HepG2 (cell line): ENCODE results near the gene SLC6A8. TPM values are rescaled to one million over a fixed set of nuclear protein-coding genes. Genes with fewer than 3 reads are reported as not detected.
A peak's percentile ranks its signal among the peaks of the same experiment; 100 is the strongest.

ENCODE experiments used
- FOXC1 ChIP-seq: sonication (generic); formaldehyde crosslinking; IDR thresholded peaks from 2 replicates; pipeline ENCODE4 v1.8.0; 2022; ENCODE audit warnings: mild to moderate bottlenecking, missing genetic modification reagents, borderline replicate concordance
- KDM2A ChIP-seq: sonication (generic); formaldehyde crosslinking; IDR thresholded peaks from 2 replicates; pipeline ENCODE4 v1.4.0; 2020; ENCODE audit warnings: low read depth, missing genetic modification reagents, borderline replicate concordance
- NFE2 ChIP-seq: sonication (generic); formaldehyde crosslinking; IDR thresholded peaks from 2 replicates; pipeline ENCODE4 v1.4.0; 2020; ENCODE audit warnings: missing genetic modification reagents
- PAX8 ChIP-seq: sonication (generic); formaldehyde crosslinking; IDR thresholded peaks from 2 replicates; pipeline ENCODE4 v1.8.0; 2022; ENCODE audit warnings: mild to moderate bottlenecking, missing genetic modification reagents, borderline replicate concordance
- PBX3 ChIP-seq: sonication (generic); formaldehyde crosslinking; IDR thresholded peaks from 2 replicates; pipeline ENCODE4 v1.8.1; 2023; ENCODE audit warnings: missing genetic modification reagents, inconsistent platforms, borderline replicate concordance
- PRPF4 ChIP-seq: fragments of 200-400 bp; formaldehyde crosslinking; IDR thresholded peaks from 2 replicates; pipeline ENCODE4 v1.6.1; 2016; ENCODE audit warnings: low read length, low read depth; ENCODE audit not compliant: poor library complexity, severe bottlenecking
- RCOR2 ChIP-seq: IDR thresholded peaks from 2 replicates; pipeline ENCODE4 v1.6.1; 2016; ENCODE audit warnings: missing biosample characterization, missing genetic modification reagents
- SALL1 ChIP-seq: sonication (generic); formaldehyde crosslinking; IDR thresholded peaks from 2 replicates; pipeline ENCODE4 v1.8.0; 2022; ENCODE audit warnings: mild to moderate bottlenecking, missing genetic modification reagents
- SAP130 ChIP-seq: IDR thresholded peaks from 2 replicates; pipeline ENCODE4 v1.6.1; 2016; ENCODE audit warnings: low read depth
- SMARCE1 ChIP-seq: fragments of 450-650 bp; IDR thresholded peaks from 2 replicates; pipeline ENCODE4 v1.6.1; 2017; ENCODE audit warnings: borderline replicate concordance
- TEAD3 ChIP-seq: optimal IDR thresholded peaks from 2 replicates; pipeline ENCODE3; 2016; ENCODE audit warnings: borderline replicate concordance
- TRIM24 ChIP-seq: sonication (generic); formaldehyde crosslinking; IDR thresholded peaks from 2 replicates; pipeline ENCODE4 v1.8.0; 2022; ENCODE audit warnings: mild to moderate bottlenecking, missing genetic modification reagents
- ZNF10 ChIP-seq: sonication (generic); formaldehyde crosslinking; IDR thresholded peaks from 2 replicates; pipeline ENCODE4 v1.4.0; 2020; ENCODE audit warnings: mild to moderate bottlenecking, low read depth, missing genetic modification reagents, borderline replicate concordance
- ZNF362 ChIP-seq: sonication (generic); formaldehyde crosslinking; IDR thresholded peaks from 2 replicates; pipeline ENCODE4 v1.4.0; 2020; ENCODE audit warnings: missing genetic modification reagents, mild to moderate bottlenecking, borderline replicate concordance
- ZNF766 ChIP-seq: sonication (generic); formaldehyde crosslinking; IDR thresholded peaks from 2 replicates; pipeline ENCODE4 v1.5.0; 2020; ENCODE audit warnings: missing genetic modification reagents, borderline replicate concordance
- polyA plus RNA-seq, 8 experiments: library from polyadenylated mRNA; depleted of rRNA in 3 of 8; stranded (reverse) in 7 of 8; unstranded in 1 of 8; fragments of >200 nt; fragmentation: Illumina TruSeq in 4 of 8; extraction: Trizol in 4 of 8; gene quantifications; 2 replicates each; pipeline versions ENCODE4 v1.2.1 to v1.2.3, GENCODE V29; 2011 to 2016; ENCODE audit warnings: low read depth in 4 of 8, missing spikeins in 1 of 8, mixed read lengths in 1 of 8; ENCODE audit not compliant: insufficient read depth in 1 of 8
- total RNA-seq, 5 experiments: library from RNA; depleted of rRNA; stranded (reverse); fragments of >200 nt; fragmentation: Illumina TruSeq; extraction: Trizol; gene quantifications; 2 replicates each; pipeline ENCODE4 v1.2.3, GENCODE V29; 2016; ENCODE audit warnings: low read depth in 1 of 5
- TF ChIP-seq, protein P1 (sequence below): sonication (generic); formaldehyde crosslinking; IDR thresholded peaks from 2 replicates; pipeline ENCODE4 v1.4.0; 2020; ENCODE audit warnings: mild to moderate bottlenecking, missing genetic modification reagents
- TF ChIP-seq, protein P2 (sequence below): sonication (generic); formaldehyde crosslinking; IDR thresholded peaks from 2 replicates; pipeline ENCODE4 v1.4.0; 2020; ENCODE audit warnings: missing genetic modification reagents, borderline replicate concordance

Gene SLC6A8
- total and polyA plus RNA-seq, 2 of the 13 experiments (the other 11 are each of a cell fraction or from before 2014, with no cell fraction given), result 13.9 to 176 TPM

DNA sequence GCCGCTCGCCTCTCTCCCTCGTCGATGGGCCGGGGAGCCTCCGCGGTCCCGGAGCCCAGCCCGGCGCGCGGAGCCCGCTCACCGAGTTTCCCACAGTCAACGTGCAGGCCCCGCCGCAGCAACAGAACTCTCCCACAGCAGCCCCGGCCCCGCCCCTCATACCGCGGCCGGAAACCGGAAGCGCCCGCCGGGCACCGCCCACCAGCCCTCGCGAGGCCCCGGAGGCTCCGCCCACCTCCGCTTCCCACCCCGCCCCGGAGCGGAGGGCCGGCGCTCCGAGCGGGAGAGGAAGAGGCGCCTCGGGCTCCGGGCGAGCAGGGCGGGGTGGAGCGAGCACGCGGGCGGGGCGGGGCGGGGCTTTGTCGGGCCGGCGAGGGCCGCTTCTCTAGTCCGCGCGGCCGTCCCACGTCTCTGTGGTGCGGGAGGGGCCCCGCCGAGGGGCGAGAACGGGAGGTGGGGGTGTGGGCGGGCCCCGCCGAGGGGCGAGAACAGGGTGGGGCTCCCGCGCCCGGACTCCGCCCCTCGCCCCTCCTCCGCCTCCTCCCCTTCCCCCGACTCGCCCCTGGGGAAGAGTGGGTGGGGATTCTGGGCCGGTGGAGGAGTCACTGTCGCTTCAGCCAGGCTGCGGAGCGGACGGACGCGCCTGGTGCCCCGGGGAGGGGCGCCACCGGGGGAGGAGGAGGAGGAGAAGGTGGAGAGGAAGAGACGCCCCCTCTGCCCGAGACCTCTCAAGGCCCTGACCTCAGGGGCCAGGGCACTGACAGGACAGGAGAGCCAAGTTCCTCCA is 36.7 kb downstream of the SLC6A8 start, which contains the start of the genes ABCD1 and BCAP31 (continued):
- TF ChIP-seq PAX8 (CRISPR knock-in tag) (no peak), SMARCE1 (no peak), PBX3 (CRISPR knock-in tag) (no peak), TEAD3 (no peak), ZNF362 (CRISPR knock-in tag) (no peak), TRIM24 (CRISPR knock-in tag) (no peak), SALL1 (CRISPR knock-in tag) (peak; percentile 1; the same call in 1 of the 2 replicates), RCOR2 (CRISPR knock-in tag) (no peak), ZNF10 (CRISPR knock-in tag) (no peak), PRPF4 (no peak), KDM2A (CRISPR knock-in tag) (no peak; the same call in 1 of the 2 replicates), NFE2 (CRISPR knock-in tag) (no peak), SAP130 (CRISPR knock-in tag) (peak; percentile 81), FOXC1 (CRISPR knock-in tag) (no peak), ZNF766 (CRISPR knock-in tag) (no peak)
- TF ChIP-seq, protein P1, sequence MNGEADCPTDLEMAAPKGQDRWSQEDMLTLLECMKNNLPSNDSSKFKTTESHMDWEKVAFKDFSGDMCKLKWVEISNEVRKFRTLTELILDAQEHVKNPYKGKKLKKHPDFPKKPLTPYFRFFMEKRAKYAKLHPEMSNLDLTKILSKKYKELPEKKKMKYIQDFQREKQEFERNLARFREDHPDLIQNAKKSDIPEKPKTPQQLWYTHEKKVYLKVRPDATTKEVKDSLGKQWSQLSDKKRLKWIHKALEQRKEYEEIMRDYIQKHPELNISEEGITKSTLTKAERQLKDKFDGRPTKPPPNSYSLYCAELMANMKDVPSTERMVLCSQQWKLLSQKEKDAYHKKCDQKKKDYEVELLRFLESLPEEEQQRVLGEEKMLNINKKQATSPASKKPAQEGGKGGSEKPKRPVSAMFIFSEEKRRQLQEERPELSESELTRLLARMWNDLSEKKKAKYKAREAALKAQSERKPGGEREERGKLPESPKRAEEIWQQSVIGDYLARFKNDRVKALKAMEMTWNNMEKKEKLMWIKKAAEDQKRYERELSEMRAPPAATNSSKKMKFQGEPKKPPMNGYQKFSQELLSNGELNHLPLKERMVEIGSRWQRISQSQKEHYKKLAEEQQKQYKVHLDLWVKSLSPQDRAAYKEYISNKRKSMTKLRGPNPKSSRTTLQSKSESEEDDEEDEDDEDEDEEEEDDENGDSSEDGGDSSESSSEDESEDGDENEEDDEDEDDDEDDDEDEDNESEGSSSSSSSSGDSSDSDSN, result no peak
- TF ChIP-seq, protein P2, sequence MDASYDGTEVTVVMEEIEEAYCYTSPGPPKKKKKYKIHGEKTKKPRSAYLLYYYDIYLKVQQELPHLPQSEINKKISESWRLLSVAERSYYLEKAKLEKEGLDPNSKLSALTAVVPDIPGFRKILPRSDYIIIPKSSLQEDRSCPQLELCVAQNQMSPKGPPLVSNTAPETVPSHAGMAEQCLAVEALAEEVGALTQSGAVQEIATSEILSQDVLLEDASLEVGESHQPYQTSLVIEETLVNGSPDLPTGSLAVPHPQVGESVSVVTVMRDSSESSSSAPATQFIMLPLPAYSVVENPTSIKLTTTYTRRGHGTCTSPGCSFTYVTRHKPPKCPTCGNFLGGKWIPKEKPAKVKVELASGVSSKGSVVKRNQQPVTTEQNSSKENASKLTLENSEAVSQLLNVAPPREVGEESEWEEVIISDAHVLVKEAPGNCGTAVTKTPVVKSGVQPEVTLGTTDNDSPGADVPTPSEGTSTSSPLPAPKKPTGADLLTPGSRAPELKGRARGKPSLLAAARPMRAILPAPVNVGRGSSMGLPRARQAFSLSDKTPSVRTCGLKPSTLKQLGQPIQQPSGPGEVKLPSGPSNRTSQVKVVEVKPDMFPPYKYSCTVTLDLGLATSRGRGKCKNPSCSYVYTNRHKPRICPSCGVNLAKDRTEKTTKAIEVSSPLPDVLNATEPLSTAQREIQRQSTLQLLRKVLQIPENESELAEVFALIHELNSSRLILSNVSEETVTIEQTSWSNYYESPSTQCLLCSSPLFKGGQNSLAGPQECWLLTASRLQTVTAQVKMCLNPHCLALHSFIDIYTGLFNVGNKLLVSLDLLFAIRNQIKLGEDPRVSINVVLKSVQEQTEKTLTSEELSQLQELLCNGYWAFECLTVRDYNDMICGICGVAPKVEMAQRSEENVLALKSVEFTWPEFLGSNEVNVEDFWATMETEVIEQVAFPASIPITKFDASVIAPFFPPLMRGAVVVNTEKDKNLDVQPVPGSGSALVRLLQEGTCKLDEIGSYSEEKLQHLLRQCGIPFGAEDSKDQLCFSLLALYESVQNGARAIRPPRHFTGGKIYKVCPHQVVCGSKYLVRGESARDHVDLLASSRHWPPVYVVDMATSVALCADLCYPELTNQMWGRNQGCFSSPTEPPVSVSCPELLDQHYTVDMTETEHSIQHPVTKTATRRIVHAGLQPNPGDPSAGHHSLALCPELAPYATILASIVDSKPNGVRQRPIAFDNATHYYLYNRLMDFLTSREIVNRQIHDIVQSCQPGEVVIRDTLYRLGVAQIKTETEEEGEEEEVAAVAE, result 0 out of 2 replicates have a peak, but pooled peaks have one; percentile 57
